ENCODE measurements around the gene RTL10.

Gene RTL10

GRCh38 chr22:19807161-19807913, 47.3 kb downstream of the RTL10 start:
- DNase-seq: no peak

GRCh38 chr22:19806213-19807160, 48.2 kb downstream of the RTL10 start:
- DNase-seq: no peak

- DNase-seq: no peak
Observed at GRCh38 chr22:19805821-19806212, 48.9 kb downstream of the RTL10 start.

Data from stimulated activated CD4-positive, alpha-beta T cell treated with anti-CD3 and anti-CD28 coated beads, Interleukin-1b, Interleukin-23, amount 100 ng/mL, for 48 hours (primary cell).